ENCODE data around the gene RPS4Y1.
"Not testable (repeated sequence)": the region's sequence is repeated elsewhere in the genome, so short reads cannot be mapped to it uniquely, and the experiment has no call there.

Gene RPS4Y1

GRCh38 chrY:2841471-2841893 is at the start of gene RPS4Y1:
RPS4Y1 (plus strand) TSS chrY:2841602; CDS start chrY:2841625, 23 bp downstream.
- peak; percentile 81 for DNase-seq

- DNase-seq, result no peak
Observed at GRCh38 chrY:2796977-2797523, 44.4 kb upstream of the RPS4Y1 start.

GRCh38 chrY:2797991-2798390 is 43.4 kb upstream of the RPS4Y1 start:
- DNase-seq, result no peak

- DNase-seq, result peak; percentile 0
Observed at GRCh38 chrY:2800246-2800645, 41.2 kb upstream of the RPS4Y1 start.

GRCh38 chrY:2817146-2817896 is 24.1 kb upstream of the RPS4Y1 start:
- DNase-seq, result not testable (repeated sequence)

- no peak for DNase-seq
Observed at GRCh38 chrY:2824471-2824870, 16.9 kb upstream of the RPS4Y1 start.

GRCh38 chrY:2828497-2828896 is 12.9 kb upstream of the RPS4Y1 start:
- no peak for DNase-seq

- DNase-seq, result no peak
Observed at GRCh38 chrY:2835230-2835629, 6.2 kb upstream of the RPS4Y1 start.

GRCh38 chrY:2837078-2837477 is 4.3 kb upstream of the RPS4Y1 start:
- no peak for DNase-seq

GRCh38 chrY:2837932-2838331 is 3.5 kb upstream of the RPS4Y1 start:
- DNase-seq, result no peak

GRCh38 chrY:2846791-2847190 is 5.4 kb downstream of the RPS4Y1 start:
- DNase-seq, result no peak

GRCh38 chrY:2848384-2848783 is 7.0 kb downstream of the RPS4Y1 start:
- no peak for DNase-seq

GRCh38 chrY:2849368-2849767 is 8.0 kb downstream of the RPS4Y1 start:
- no peak for DNase-seq

GRCh38 chrY:2854145-2854774 is 12.9 kb downstream of the RPS4Y1 start:
- no peak for DNase-seq

GRCh38 chrY:2857068-2857467 is 15.7 kb downstream of the RPS4Y1 start:
- DNase-seq, result no peak

GRCh38 chrY:2857686-2858085 is 16.3 kb downstream of the RPS4Y1 start:
- DNase-seq, result no peak

- DNase-seq, result no peak
Observed at GRCh38 chrY:2859782-2860181, 18.4 kb downstream of the RPS4Y1 start.

- DNase-seq, result no peak
Observed at GRCh38 chrY:2860511-2860910, 19.1 kb downstream of the RPS4Y1 start.

- no peak for DNase-seq
Observed at GRCh38 chrY:2866581-2866980, 25.2 kb downstream of the RPS4Y1 start.

GRCh38 chrY:2867469-2867868 is 26.1 kb downstream of the RPS4Y1 start:
- DNase-seq, result no peak

- DNase-seq, result no peak
Observed at GRCh38 chrY:2868035-2868607, 26.7 kb downstream of the RPS4Y1 start.

GRCh38 chrY:2872234-2872633 is 30.8 kb downstream of the RPS4Y1 start:
- not testable (repeated sequence) for DNase-seq

- DNase-seq, result no peak
Observed at GRCh38 chrY:2874211-2874610, 32.8 kb downstream of the RPS4Y1 start.

GRCh38 chrY:2883561-2883960 is 42.2 kb downstream of the RPS4Y1 start:
- no peak for DNase-seq
